Activated CD4-positive, alpha-beta T cell treated with anti-CD3 and anti-CD28 coated beads, Interleukin-10, Interleukin-2, amounts not matched to agents 100 ng/mL and 50 ng/mL, durations not matched to agents 16 hours and 8 hours (primary cell): Measurements from ENCODE around the gene CYBRD1.
"Not testable (repeated sequence)": the region's sequence is repeated elsewhere in the genome, so short reads cannot be mapped to it uniquely, and the experiment has no call there.

ENCODE experiments used
- DNase-seq: peaks from one replicate; pipeline ENCODE4 v3.0.0-alpha.2; 2020

Gene CYBRD1

DNA sequence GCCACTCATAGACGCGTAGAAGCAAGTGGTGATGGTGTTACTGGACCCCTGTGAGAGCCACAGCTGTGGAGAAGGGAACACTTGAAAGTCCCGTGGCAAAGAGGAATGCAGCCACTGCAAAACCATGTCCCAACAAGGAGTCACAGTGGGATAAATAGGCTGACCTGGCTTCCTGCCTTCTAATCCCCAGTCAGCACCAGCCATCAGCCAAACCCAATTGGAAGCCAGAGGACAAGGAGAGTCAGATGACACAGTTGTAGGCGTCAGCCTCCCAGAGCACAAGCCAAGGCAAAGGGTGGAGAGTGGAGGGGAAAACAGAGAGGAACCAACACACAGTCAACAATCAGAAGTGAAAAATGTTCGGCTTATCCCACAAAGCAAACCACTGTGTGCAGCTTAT is 5.5 kb upstream of the CYBRD1 start:
- DNase-seq: no peak

DNA sequence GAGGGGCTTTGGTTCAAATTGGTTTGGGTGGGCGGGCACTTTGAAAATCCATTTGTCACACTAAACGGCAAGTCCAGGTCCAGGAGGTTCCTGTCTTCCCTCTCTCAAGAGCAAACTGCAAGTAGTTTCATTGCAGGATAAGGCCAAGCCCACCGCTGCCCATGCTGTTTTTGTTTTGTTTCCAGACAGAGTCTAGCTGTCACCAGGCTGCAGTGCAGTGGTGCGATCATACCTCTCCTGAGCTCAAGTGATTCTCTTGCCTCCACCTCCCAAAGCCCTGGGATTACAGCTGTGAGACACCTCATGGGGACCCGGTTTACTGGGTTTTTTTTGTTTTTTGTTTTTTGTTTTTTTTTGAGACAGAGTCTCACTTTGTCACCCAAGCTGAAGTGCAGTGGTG is 1.8 kb upstream of the CYBRD1 start:
- no peak for DNase-seq

DNA sequence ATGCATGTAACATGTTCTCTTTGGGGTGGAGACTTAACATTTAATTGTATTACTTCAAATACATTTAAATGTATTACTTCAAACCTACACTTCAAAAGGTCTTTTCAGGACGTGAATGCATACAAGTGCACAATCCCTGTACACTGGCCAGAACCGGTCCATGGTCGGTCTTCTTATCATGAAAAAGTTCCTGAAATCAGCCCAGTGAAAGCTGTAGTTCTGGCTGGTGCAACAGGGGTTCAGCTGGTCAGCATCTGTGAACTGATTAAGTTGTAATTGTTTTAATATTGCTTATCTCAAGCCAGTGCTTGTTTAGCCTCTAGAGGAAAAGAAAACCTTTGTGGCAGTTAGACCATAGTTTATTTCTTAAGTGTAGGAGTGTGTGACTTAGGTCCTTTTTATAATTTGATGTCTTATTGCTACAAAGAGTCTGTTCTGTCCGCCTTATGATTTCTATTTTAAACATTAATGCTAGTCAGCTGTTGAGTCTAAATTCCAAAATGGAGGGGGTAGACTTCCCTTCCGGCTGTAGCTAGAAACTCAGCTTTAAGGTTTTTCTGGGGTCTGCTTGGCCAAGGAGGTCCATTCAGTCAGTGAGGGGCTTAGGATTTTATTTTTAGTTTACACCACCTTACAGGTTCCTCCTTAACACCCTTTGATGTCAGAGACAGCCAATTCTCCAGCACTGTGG is 768 bp upstream of the CYBRD1 start:
- no peak for DNase-seq

DNA sequence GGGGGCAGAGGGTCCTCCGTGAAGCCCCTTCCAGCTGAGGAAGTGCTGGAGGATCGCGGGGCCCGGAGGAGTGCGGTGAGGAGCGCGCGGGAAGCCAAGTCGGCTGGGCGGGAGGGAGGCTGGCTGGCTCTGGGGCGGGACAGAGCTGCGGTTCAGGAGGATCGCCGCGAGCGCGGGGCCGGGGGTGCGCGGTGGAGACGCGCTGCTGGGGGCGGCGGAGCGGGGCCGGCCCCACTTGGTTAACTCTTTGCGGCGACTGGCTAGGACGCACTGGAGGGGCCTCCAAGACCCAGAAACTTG is 464 bp downstream of the CYBRD1 start:
- no peak for DNase-seq

DNA sequence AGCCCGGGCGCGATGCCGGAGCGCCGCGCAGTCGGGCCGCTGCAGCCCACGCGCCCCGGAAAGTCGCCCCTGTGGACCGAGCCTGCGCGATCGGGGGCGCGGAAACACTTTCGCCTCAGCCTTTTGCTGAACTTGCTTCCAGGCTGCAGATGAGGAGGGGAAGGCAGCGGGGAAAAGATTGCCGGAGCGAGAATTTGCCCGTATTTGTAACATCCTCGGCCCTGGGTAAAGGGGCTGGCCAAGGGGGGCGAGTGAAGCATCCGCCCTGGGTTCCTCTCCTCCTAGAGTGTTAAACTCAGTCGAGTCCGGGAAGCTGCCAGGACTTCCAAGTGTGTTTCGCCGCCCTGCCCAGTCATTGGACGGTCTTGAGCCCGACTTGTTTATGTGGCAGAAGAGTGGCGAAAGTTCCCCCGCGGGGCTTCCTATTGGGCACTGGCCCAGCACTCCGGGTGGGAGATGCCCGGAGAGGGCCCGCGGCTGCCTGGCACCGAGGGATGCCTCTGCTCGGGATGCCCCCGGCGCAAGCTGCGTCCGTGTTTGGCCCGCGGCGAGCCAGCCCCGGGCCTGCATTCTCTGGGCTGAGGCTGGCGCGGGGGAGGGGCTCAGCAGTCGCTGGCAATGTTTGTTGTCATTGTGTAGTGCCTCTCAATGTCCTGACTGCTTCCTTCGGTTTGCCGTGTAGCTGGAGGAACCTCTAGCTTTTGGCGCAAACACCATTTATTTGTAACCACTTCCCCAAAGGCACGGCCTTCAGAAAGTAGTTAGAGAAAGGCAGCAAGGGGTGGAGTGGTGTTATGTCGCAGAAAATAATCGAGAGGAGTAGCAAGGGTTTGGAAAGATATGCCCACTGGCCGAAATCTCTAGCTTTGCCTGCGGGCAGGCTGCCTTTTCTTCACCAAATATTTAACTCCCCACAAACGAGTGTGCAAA is 1.1 kb downstream of the CYBRD1 start:
- peak; percentile 20 for DNase-seq

DNA sequence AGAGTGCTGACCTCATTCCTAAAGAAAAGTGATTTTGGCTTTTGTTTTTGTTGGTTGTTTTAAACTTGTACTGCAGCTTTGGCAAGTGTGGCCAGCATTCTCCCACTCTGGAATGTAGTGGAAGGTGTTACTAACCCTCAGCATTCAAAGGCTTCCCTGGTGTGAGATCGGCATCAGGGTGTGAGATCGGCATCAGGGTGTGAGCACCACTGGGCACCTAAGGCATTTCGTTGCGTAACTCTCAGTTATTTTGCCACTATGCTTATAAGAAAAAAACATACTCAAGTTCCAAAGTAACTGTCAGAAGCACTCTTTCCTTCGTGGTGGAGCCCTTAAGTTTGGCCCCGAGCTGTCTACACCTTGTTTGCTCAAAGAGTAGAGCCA is 1.7 kb downstream of the CYBRD1 start:
- DNase-seq: no peak

DNA sequence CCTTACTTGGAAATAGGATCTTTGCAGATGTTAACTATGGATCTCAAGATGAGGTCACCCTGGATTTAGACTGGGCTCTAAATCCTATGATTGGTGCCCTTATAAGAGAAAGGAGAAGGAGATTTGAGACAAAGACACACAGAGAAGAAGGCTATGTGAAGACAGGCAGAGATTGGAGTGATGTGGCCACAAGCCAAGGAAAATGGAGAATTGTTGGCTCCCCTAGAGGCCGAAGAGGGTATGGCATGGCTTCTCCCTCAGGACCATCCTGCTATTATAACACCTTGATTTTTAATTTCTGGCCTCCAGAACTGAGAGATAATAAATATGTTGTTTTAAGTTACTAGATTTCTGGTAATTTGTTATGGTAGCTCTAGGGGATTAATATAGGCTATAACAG is 7.6 kb downstream of the CYBRD1 start:
- DNase-seq: peak; percentile 23

DNA sequence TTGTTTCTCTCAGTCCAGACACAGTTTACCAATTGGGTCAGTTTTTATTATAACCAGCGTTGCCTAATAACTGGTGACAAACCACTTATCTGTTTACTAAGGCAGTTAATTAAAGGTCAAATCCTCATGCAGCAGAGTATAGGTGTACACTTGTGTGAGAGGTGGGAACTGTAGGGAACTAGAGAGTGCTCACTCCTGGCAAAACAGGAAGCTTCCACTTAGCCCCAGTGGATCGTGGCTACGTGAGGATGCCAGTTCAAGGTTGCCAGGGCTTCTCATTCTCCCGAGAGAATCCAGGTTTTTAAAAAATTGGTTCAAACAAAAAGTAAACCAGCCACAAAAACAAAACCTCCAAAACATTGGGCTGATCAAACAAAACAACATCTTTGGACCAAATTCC is 8.1 kb downstream of the CYBRD1 start:
- DNase-seq: no peak

DNA sequence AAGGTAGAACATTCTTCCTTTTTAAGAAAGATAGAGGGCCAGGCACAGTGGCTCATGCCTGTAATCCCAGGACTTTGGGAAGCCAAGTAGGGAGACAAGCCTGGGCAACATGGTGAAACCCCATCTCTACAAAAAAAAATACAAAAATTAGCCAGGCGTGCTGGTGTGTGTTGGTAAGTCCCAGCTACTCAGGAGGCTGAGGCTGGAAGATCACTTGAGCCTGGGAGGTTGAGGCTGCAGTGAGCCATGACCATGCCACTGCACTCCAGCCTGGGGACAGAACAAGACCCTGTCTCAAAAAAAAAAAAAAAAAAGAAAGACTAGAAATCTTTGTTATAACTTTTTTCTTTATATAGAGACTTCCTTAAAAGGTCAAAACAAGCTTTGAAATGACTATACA is 8.6 kb downstream of the CYBRD1 start:
- not testable (repeated sequence) for DNase-seq

DNA sequence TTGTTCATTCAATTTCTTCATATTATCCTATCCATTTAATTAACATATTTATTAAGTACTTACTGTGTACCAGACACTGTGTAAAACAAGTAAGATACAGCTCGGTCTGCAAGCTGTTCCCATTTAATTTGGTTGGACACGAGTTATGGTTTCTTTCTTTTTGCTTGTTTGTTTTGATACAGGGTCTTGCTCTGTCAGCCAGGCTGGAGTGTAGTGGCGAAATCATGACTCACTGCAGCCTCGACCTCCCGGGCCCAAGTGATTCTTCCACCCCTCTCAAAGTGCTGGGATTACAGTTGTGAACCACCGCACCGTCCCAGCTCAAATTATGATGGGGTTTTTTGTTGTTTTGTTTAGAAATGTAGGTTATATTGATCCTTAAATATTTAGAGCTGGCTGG is 9.0 kb downstream of the CYBRD1 start:
- no peak for DNase-seq

DNA sequence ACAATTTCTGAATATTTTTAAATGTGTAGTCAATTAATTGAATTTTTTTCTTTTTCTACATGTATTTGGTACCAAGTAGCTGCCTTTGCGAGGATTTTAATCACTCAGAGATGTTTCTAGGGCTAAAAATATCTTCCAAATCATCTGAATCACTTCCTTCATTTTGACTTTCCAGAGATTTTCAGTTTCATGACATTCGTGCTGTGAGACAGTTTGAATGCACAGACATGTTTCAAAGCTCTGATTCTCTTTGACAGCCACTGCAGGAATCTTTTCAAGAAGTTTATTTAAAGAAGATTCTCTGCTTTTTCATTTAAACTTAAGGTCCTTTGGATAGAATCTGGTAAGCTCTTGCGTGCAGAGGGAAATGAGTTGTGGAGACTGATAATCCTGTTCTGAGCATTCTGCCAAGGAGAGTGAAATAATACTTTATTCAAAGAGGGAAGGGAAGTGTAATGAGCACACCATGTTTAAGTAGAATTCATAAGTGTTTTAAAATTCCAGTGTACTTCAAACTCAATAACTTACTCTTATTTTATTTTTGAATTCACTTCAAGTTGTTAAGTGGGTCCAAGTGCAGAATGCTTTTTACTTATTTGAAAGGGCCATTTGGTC is 9.7 kb downstream of the CYBRD1 start:
- no peak for DNase-seq

DNA sequence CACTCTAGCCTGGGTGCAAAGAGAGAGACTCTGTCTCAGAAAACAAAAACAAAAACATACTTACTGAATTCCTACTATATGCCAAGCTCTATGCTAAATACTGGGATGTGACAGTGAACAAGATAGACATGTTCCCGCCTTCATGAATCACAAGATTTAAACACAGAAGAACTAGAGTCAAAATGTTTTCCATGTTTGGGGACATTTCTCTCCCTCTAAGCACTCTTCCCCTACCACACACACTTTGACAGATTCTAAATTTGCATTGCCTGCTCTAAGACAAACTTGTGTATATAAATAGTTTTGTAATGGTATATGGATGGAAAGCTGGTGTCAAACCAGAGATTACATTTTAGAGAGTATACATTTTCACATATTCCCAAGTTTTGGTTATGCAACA is 11.1 kb downstream of the CYBRD1 start:
- DNase-seq: no peak

DNA sequence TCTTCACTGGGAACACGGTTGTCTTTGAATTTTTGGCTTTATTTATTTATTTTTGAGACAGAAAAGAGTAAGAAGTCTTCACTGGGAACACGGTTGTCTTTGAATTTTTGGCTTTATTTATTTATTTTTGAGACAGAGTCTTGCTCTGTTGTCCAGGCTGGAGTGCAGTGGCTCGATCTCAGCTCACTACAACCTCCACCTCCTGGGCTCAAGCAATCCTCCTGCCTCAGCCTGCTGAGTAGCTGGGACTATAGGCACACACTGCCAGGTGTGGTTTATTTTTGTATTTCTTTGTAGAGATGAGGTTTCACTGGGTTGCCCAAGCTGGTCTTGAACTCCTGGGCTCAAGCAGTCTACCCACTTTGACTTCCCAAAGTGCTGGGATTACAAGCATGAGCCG is 13.3 kb downstream of the CYBRD1 start:
- DNase-seq: not testable (repeated sequence)

DNA sequence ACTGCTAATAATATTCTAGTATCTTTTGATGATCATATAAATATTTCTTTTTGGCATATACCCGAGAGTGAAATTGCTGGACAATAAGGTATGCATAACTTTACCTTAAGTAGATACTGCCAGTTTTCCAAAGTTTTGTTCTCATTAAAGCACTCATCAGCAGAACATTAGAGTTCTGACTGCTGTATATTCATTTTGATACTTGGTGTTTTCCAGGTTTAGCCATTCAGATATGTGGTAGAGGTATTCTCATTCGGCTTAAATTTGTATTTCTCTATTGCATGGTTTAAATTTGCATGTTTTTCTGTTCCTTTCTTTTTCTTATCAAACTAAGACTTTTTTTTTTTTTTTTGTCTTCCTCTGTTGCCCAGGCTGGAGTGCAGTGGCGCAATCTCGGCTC is 18.2 kb downstream of the CYBRD1 start:
- DNase-seq: no peak

DNA sequence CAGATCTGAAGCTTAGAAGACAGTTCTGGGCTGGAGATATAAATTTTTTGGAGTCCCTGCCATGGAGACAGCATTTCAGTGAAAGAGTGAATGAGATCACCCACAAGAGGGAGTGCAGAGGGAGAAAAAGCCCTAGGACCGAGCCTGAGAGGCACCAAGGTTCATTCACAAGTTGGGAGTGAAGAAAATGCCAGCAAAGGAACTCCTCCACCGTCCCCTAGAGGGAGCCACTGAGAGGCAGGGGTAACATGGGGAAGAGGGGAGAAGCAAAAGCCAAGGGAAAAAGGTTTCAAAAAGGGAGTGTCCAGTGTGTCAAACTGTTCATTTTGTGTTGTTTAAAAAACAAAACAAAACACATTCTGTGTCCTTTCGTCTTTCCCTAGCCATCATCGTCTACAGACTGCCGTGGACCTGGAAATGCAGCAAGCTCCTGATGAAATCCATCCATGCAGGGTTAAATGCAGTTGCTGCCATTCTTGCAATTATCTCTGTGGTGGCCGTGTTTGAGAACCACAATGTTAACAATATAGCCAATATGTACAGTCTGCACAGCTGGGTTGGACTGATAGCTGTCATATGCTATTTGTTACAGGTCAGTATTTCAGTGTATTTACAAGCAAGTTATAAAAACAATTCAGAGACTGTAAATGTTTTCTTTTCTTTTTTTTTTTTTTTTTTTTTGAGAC is 19.1 kb downstream of the CYBRD1 start:
- DNase-seq: peak; percentile 35

DNA sequence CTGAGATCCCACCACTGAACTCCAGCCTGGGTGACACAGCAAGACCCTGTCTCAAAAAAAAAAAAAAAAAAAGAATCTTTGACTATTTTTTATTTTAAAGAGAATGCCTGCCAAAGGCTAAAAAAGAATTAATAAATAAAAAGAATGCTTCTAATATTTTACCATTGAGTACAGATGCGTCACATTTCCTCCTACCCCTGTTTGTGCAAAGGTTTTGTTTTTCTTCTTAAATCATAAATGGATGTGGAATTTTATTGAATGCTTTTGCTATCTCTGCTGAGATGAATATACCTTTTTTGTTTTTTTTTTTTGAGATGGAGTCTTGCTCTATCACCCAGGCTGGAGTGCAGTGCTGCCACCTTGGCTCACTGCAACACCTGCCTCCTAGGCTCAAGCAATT is 22.8 kb downstream of the CYBRD1 start:
- DNase-seq: no peak

DNA sequence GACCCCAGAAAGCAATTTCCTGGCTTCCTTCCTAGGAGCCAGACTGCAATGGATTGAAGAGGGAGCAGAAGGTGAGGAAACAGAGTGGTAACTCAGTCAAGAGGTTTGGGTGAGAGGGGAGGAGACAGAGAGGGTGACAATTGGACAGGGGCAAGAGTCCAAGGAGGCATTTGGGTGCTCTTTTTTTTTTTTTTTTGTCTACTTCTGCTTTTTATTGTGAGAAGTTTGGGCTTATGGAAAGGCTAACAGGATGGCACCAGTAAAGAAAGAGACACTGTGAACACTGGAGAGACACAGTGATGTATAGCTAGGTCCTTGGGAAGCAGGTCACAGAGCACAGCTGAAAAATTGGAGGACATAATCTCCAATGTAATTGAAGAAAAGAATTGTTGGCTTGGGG is 25.0 kb downstream of the CYBRD1 start:
- no peak for DNase-seq

DNA sequence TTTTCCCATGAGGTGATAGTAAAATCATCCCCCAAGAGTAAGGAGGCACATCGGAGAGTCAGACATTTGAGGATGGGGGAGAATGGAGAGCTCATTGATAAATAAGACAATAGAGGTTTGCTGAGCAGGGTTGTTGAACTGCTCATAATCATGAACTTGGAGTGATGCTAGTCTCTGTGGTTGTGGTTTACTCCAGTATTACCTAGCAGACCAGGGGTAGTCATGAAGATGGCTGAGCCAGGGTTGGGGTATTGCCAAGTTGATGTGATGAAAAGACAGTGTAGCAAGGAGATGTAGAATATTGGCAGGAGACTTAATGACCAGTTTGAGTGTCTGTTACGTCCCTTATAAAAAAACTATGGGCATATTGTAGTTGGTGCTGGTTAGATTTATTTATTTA is 25.4 kb downstream of the CYBRD1 start:
- no peak for DNase-seq

DNA sequence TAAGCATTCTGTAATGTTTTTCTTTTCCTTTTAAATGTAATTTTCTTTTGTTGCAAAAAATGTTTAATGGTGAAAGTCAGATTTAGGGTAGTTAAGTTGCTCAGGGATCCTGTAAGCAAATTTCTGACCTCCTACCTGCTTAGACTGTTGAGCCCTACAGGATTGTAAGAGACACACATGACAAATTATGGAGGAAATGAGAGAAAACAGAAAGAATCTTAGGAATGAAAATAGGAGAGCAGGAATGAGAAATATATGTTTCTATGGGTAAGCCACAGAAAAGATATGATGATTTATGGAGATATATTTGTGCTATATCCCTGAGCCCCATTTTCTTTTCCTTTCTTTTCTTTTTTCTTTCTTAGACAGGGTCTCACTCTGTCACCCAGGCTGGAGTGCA is 28.3 kb downstream of the CYBRD1 start:
- DNase-seq: no peak

DNA sequence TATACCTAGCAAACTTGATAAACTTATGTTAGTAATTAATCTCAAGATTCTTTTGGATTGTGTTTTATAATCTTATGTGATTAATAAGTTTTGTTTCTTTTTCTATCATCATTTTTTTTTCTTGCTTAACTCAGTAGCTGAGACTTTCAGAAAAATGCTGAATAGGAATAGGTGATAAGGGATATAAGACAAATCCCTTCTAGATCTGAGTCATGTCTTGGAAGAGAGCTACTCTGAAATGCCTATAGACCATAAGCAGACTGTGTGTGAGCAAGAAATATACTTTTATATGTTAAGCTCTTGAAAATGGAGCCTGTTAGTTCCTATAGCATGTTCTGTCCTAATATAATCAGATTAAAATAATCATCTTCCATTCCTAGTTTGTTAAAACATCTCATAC is 29.6 kb downstream of the CYBRD1 start:
- DNase-seq: no peak

DNA sequence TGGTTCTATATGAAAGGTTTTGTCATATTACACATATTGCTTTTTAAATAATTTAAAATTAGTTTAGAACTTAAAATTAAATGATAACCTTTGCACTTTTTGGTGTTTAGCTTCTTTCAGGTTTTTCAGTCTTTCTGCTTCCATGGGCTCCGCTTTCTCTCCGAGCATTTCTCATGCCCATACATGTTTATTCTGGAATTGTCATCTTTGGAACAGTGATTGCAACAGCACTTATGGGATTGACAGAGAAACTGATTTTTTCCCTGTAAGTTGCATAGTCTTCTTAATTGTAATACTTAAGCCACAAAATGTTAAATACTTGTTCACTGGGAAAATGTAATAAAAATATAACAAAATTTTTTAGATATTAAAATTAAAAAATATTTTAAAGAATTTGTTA is 31.0 kb downstream of the CYBRD1 start:
- no peak for DNase-seq

DNA sequence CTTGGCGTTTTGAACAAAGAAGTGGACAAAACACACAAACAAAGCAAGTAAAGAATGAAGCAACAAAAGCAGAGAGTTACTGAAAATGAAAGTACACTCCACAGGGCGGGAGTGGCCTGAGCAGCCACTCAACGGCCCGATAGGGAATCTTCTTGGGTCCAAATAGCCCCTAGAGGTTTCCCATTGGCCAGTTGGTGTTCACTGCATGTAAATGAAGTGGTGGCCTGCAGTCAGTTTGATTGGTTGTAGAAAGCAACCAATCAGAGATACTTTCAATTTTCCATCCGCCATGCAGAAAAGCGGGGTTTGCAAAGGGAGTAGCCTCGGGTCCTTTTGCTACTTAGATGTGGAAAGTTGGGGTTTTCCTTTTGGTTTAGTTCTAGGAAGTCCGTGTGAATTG is 31.6 kb downstream of the CYBRD1 start:
- peak; percentile 9 for DNase-seq

DNA sequence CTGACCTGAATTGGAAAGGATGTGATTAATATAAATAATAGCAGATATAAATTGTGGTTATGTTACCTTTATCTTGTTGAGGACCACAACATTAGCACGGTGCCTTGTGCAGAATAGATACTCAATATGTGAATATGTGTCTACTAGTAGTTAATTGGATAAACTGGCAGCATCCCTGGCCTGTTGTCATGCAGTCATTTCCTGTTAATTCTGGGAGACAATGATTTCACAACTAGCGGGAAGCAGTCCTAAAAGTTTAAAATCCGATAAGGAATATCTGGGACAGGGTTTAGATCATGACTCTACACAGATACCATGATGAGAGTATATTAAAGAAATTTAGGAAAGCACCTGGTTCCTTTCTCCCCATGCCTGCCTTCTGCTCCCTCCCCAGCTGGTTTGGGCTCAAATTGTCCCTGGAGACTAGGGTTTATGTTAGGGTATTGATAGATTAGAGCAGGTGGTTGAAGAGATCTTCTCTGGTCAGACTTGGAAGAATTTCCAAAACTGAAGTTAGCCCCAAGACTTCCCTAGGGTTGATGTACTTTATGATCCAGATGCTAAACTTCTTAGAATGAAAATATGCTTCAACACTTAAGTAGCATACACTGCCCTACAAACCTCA is 32.8 kb downstream of the CYBRD1 start:
- DNase-seq: no peak
